ENCODE data around the gene HS2ST1.

GRCh38 chr1:87028576-87028975 is 114.1 kb downstream of the HS2ST1 start:
- TF ChIP-seq, protein P1, sequence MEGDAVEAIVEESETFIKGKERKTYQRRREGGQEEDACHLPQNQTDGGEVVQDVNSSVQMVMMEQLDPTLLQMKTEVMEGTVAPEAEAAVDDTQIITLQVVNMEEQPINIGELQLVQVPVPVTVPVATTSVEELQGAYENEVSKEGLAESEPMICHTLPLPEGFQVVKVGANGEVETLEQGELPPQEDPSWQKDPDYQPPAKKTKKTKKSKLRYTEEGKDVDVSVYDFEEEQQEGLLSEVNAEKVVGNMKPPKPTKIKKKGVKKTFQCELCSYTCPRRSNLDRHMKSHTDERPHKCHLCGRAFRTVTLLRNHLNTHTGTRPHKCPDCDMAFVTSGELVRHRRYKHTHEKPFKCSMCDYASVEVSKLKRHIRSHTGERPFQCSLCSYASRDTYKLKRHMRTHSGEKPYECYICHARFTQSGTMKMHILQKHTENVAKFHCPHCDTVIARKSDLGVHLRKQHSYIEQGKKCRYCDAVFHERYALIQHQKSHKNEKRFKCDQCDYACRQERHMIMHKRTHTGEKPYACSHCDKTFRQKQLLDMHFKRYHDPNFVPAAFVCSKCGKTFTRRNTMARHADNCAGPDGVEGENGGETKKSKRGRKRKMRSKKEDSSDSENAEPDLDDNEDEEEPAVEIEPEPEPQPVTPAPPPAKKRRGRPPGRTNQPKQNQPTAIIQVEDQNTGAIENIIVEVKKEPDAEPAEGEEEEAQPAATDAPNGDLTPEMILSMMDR (IDR thresholded peaks at IDR 0.05), result no peak
- TF ChIP-seq POLR2A (IDR thresholded peaks at IDR 0.05), result no peak
- TF ChIP-seq EP300 (IDR thresholded peaks at IDR 0.05), result no peak

Data from ovary (tissue), 3 donors.